ENCODE data around the gene HS6ST3.

HS6ST3 gene

GRCh38 chr13:96646515-96647211, 556.8 kb downstream of the HS6ST3 start:
- ChIA-PET CTCF (interaction anchor here (0.7 kb wide), 1 partner anchor 21 kb away, joined by 4 read pairs; no protein-coding TSS in a partner anchor), POLR2A (no interaction called here)
- no peak for DNase-seq (ENCODE audit: extremely low spot score)
- TF ChIP-seq CTBP1 (IDR thresholded peaks at IDR 0.05; ENCODE audit: borderline replicate concordance) (no peak), FOXK2 (IDR thresholded peaks at IDR 0.05) (no peak), LEF1 (IDR thresholded peaks at IDR 0.05; ENCODE audit: borderline replicate concordance) (no peak), ELF4 (IDR thresholded peaks at IDR 0.05) (no peak), L3MBTL2 (conservative IDR thresholded peaks at IDR 0.05) (no peak), HDGF (IDR thresholded peaks at IDR 0.05; ENCODE audit: borderline replicate concordance) (no peak), PKNOX1 (IDR thresholded peaks at IDR 0.05) (no peak), FOXA1 (IDR thresholded peaks at IDR 0.05) (no peak), TARDBP (IDR thresholded peaks at IDR 0.05) (no peak), SP1 (IDR thresholded peaks at IDR 0.05) (no peak), FOXM1 (IDR thresholded peaks at IDR 0.05; ENCODE audit: borderline replicate concordance) (no peak), SUZ12 (IDR thresholded peaks at IDR 0.05) (no peak), ZNF384 (IDR thresholded peaks at IDR 0.05) (no peak), ARNT (IDR thresholded peaks at IDR 0.05) (no peak), BHLHE40 (IDR thresholded peaks at IDR 0.05; ENCODE audit: borderline replicate concordance) (no peak), NFRKB (IDR thresholded peaks at IDR 0.05) (no peak)

- TF ChIP-seq NFRKB (IDR thresholded peaks at IDR 0.05) (no peak), ZNF384 (IDR thresholded peaks at IDR 0.05) (no peak)
- ChIA-PET POLR2A (no interaction called here), CTCF (no interaction called here)
- no peak for DNase-seq (ENCODE audit: extremely low spot score)
Observed at GRCh38 chr13:96650301-96650886, 560.5 kb downstream of the HS6ST3 start.

- CTCF ChIA-PET = no interaction called here
- DNase-seq (ENCODE audit: extremely low spot score) = no peak
- POLR2A ChIA-PET = no interaction called here
- TF ChIP-seq CTBP1 (IDR thresholded peaks at IDR 0.05; ENCODE audit: borderline replicate concordance) (no peak), L3MBTL2 (conservative IDR thresholded peaks at IDR 0.05) (no peak), HDGF (IDR thresholded peaks at IDR 0.05; ENCODE audit: borderline replicate concordance) (no peak)
Observed at GRCh38 chr13:96651598-96651997, 561.7 kb downstream of the HS6ST3 start.

- CTCF ChIA-PET = interaction anchor here (0.6 kb wide), 1 partner anchor 9 kb away, joined by 3 read pairs; no protein-coding TSS in a partner anchor
- DNase-seq (ENCODE audit: extremely low spot score) = no peak
- POLR2A ChIA-PET = no interaction called here
- no peak for TF ChIP-seq NFRKB (IDR thresholded peaks at IDR 0.05)
- no peak for TF ChIP-seq CTBP1 (IDR thresholded peaks at IDR 0.05; ENCODE audit: borderline replicate concordance)
Observed at GRCh38 chr13:96652506-96652905, 562.6 kb downstream of the HS6ST3 start.

- TF ChIP-seq ELF4 (IDR thresholded peaks at IDR 0.05) = no peak
- TF ChIP-seq CTBP1 (IDR thresholded peaks at IDR 0.05; ENCODE audit: borderline replicate concordance) = no peak
- TF ChIP-seq SUZ12 (IDR thresholded peaks at IDR 0.05) = no peak
- no peak for TF ChIP-seq SP1 (IDR thresholded peaks at IDR 0.05)
- TF ChIP-seq ARNT (IDR thresholded peaks at IDR 0.05) = no peak
- no peak for TF ChIP-seq FOXA1 (IDR thresholded peaks at IDR 0.05)
- no peak for TF ChIP-seq HDGF (IDR thresholded peaks at IDR 0.05; ENCODE audit: borderline replicate concordance)
- no peak for TF ChIP-seq FOXM1 (IDR thresholded peaks at IDR 0.05; ENCODE audit: borderline replicate concordance)
- TF ChIP-seq TARDBP (IDR thresholded peaks at IDR 0.05) = no peak
- TF ChIP-seq NFRKB (IDR thresholded peaks at IDR 0.05) = no peak
- TF ChIP-seq BHLHE40 (IDR thresholded peaks at IDR 0.05; ENCODE audit: borderline replicate concordance) = no peak
- TF ChIP-seq PKNOX1 (IDR thresholded peaks at IDR 0.05) = no peak
- ChIA-PET POLR2A (no interaction called here), CTCF (no interaction called here)
- no peak for DNase-seq (ENCODE audit: extremely low spot score)
Observed at GRCh38 chr13:96661612-96662011, 571.7 kb downstream of the HS6ST3 start.

- ChIA-PET POLR2A (no interaction called here), CTCF (no interaction called here)
- TF ChIP-seq SP1 (IDR thresholded peaks at IDR 0.05) (no peak), NFRKB (IDR thresholded peaks at IDR 0.05) (no peak), HDGF (IDR thresholded peaks at IDR 0.05; ENCODE audit: borderline replicate concordance) (no peak), ARNT (IDR thresholded peaks at IDR 0.05) (no peak), CTBP1 (IDR thresholded peaks at IDR 0.05; ENCODE audit: borderline replicate concordance) (no peak), ZNF384 (IDR thresholded peaks at IDR 0.05) (no peak), PKNOX1 (IDR thresholded peaks at IDR 0.05) (no peak)
- no peak for DNase-seq (ENCODE audit: extremely low spot score)
Observed at GRCh38 chr13:96662036-96662435, 572.1 kb downstream of the HS6ST3 start.

All from HEK293T (cell line).